Fibroblast of villous mesenchyme (primary cell): ENCODE measurements around the gene SOX14. TPM values are rescaled to one million over a fixed set of nuclear protein-coding genes. Genes with fewer than 3 reads are reported as not detected.

ENCODE experiments used
- DNase-seq: peaks from one replicate; pipeline ENCODE4 v3.0.0-alpha.2; 2010; ENCODE audit warnings: low read depth
- H3K4me3 ChIP-seq: 2 replicates; pipeline ENCODE4 v1.5.1; 2011; ENCODE audit warnings: low read depth, mild to moderate bottlenecking, low read length
- CTCF ChIP-seq: IDR thresholded peaks from 2 replicates; pipeline ENCODE4 v1.5.1; 2012; ENCODE audit warnings: low read depth, mild to moderate bottlenecking, low read length; ENCODE audit not compliant: insufficient read depth
- total RNA-seq: library from RNA; depleted of rRNA; stranded (reverse); fragments of >200 nt; gene quantifications from 2 replicates; pipeline ENCODE4 v1.2.3, GENCODE V29; 2012

SOX14 gene
- total RNA-seq, 1 donor, result not detected

- TF ChIP-seq CTCF, result no peak
- peak overlapping the region; percentile 32 for H3K4me3 ChIP-seq
- DNase-seq, result no peak
Observed at GRCh38 chr3:137768361-137769321, 4.5 kb downstream of the SOX14 start.

GRCh38 chr3:137769322-137770065, 5.4 kb downstream of the SOX14 start:
- TF ChIP-seq CTCF, result no peak
- no peak for DNase-seq
- H3K4me3 ChIP-seq, result no peak overlapping the region

GRCh38 chr3:137770066-137770834, 6.1 kb downstream of the SOX14 start:
- no peak overlapping the region for H3K4me3 ChIP-seq
- no peak for DNase-seq

GRCh38 chr3:137770835-137771399, 6.8 kb downstream of the SOX14 start:
- no peak for DNase-seq
- no peak for TF ChIP-seq CTCF
- no peak overlapping the region for H3K4me3 ChIP-seq

More at GRCh38 chr3:137770066-137770834, 6.1 kb downstream of the SOX14 start:
- TF ChIP-seq CTCF, result no peak

- TF ChIP-seq CTCF, result no peak
- no peak for DNase-seq
- H3K4me3 ChIP-seq, result no peak overlapping the region
Observed at GRCh38 chr3:137771401-137772213, 7.5 kb downstream of the SOX14 start.
